COR-L47 (cell line): ENCODE measurements around the gene SMOC1.

Experiments used
- DNase-seq: peaks from one replicate; lab custom pipeline; 2025; lab: John Stamatoyannopoulos, UW

The SMOC1 gene

GRCh38 chr14:69941768-69942742 lies 62.8 kb downstream of the SMOC1 start:
- DNase-seq: no peak

GRCh38 chr14:69943084-69943780 lies 64.0 kb downstream of the SMOC1 start:
- no peak for DNase-seq

GRCh38 chr14:69945347-69945746 lies 66.1 kb downstream of the SMOC1 start:
- DNase-seq: no peak

GRCh38 chr14:69945912-69946311 lies 66.7 kb downstream of the SMOC1 start:
- DNase-seq: peak; percentile 92

GRCh38 chr14:69948351-69948750 lies 69.1 kb downstream of the SMOC1 start:
- DNase-seq: no peak

GRCh38 chr14:69951263-69951662 lies 72.0 kb downstream of the SMOC1 start:
- DNase-seq: no peak

- no peak for DNase-seq
These were observed 72.7 kb downstream of the SMOC1 start for GRCh38 chr14:69951935-69952334.

- no peak for DNase-seq
These were observed 74.2 kb downstream of the SMOC1 start for GRCh38 chr14:69953266-69953915.

GRCh38 chr14:69955855-69956845 lies 76.9 kb downstream of the SMOC1 start:
- DNase-seq: no peak

- no peak for DNase-seq
These were observed 77.8 kb downstream of the SMOC1 start for GRCh38 chr14:69956970-69957369.

- DNase-seq: no peak
These were observed 78.8 kb downstream of the SMOC1 start for GRCh38 chr14:69957986-69958385.

- no peak for DNase-seq
These were observed 79.9 kb downstream of the SMOC1 start for GRCh38 chr14:69959136-69959535.

- peak; percentile 28 for DNase-seq
These were observed 81.1 kb downstream of the SMOC1 start for GRCh38 chr14:69960296-69960695.

- DNase-seq: no peak
These were observed 84.8 kb downstream of the SMOC1 start for GRCh38 chr14:69963966-69964365.

GRCh38 chr14:69964841-69965240 lies 85.6 kb downstream of the SMOC1 start:
- DNase-seq: no peak

- no peak for DNase-seq
These were observed 88.9 kb downstream of the SMOC1 start for GRCh38 chr14:69968132-69968531.

- DNase-seq: no peak
These were observed 89.5 kb downstream of the SMOC1 start for GRCh38 chr14:69968681-69969080.

GRCh38 chr14:69972755-69973154 lies 93.5 kb downstream of the SMOC1 start:
- no peak for DNase-seq

- no peak for DNase-seq
These were observed 94.6 kb downstream of the SMOC1 start for GRCh38 chr14:69973846-69974245.

GRCh38 chr14:69979882-69980281 lies 100.7 kb downstream of the SMOC1 start:
- no peak for DNase-seq
